Right lobe of liver (tissue), 4 donors: ENCODE data around the gene RNF13.

Experiments
- CTCF ChIP-seq, 4 donors: fragments of 200-600 bp in 3 of 4; fragments of 450-650 bp in 1 of 4; IDR thresholded peaks; one replicate each; pipeline versions ENCODE4 v1.5.1 to v1.8.0; 2016 to 2022; ENCODE audit warnings: antibody characterized with exemption in 4 of 4, mild to moderate bottlenecking in 2 of 4
- POLR2A ChIP-seq: fragments of 450-650 bp; IDR thresholded peaks from one replicate; pipeline ENCODE4 v1.6.1; 2017; ENCODE audit warnings: antibody characterized with exemption, mild to moderate bottlenecking
- donor health status: DM: no; HTN: no; CAD: no.
- donor health status: DM: no; HTN: no; CAD: no.
- donor health status: DM: no; HTN: yes; CAD: no.

- TF ChIP-seq POLR2A (no peak), CTCF (IDR thresholded peaks at IDR 0.05) (no peak)
These were observed 45.9 kb downstream of the RNF13 start for GRCh38 chr3:149858911-149859310.
